Stomach (tissue), 9 donors: ENCODE measurements around the gene RPS2. TPM values are rescaled to one million over a fixed set of nuclear protein-coding genes. Genes with fewer than 3 reads are reported as not detected.

Experiments
- DNase-seq, 2 donors: peaks; one replicate each; pipeline versions ENCODE4 v3.0.0 to v3.0.0-alpha.2; 2013 to 2019
- H3K27ac ChIP-seq, 5 donors: fragments of 200-600 bp in 4 of 5; sonication (generic) in 4 of 5; one replicate each; pipeline ENCODE4 v1.5.1; 2013 to 2019; ENCODE audit warnings: mild to moderate bottlenecking in 1 of 5, moderate library complexity in 1 of 5
- H3K27me3 ChIP-seq, 3 donors: fragments of 200-600 bp; sonication (generic); one replicate each; pipeline ENCODE4 v1.5.1; 2017 to 2019; ENCODE audit warnings: mixed run types in 1 of 3
- H3K36me3 ChIP-seq, 4 donors: fragments of 200-600 bp; sonication (generic); 1 replicate in 3 of 4; 2 replicates in 1 of 4; pipeline ENCODE4 v1.5.1; 2016 to 2019
- H3K4me1 ChIP-seq, 4 donors: fragments of 200-600 bp; sonication (generic); one replicate each; pipeline ENCODE4 v1.5.1; 2016 to 2019
- H3K4me3 ChIP-seq, 4 donors: fragments of 200-600 bp; sonication (generic) in 3 of 4; one replicate each; pipeline ENCODE4 v1.5.1; 2016 to 2019; ENCODE audit warnings: mild to moderate bottlenecking in 1 of 4
- H3K9me3 ChIP-seq, 4 donors: fragments of 200-600 bp; sonication (generic); one replicate each; pipeline ENCODE4 v1.5.1; 2016 to 2019
- EP300 ChIP-seq: sonication (generic); formaldehyde crosslinking; IDR thresholded peaks from one replicate; pipeline ENCODE4 v1.6.1; 2017; ENCODE audit warnings: antibody characterized with exemption
- POLR2A ChIP-seq, 4 donors: fragments of 450-650 bp; IDR thresholded peaks; one replicate each; pipeline ENCODE4 v1.6.1; 2016; ENCODE audit warnings: antibody characterized with exemption in 4 of 4, control low read depth in 2 of 4, mild to moderate bottlenecking in 1 of 4, moderate library complexity in 1 of 4
- POLR2AphosphoS5 ChIP-seq, 3 donors: sonication (generic); formaldehyde crosslinking; IDR thresholded peaks; one replicate each; pipeline ENCODE4 v1.6.1; 2016; ENCODE audit warnings: antibody characterized with exemption in 3 of 3
- WGBS, 5 donors: extraction: QIAGEN DNeasy Blood & Tissue Kit in 3 of 5; methylation state at CpG; one replicate each; pipeline versions ENCODE4 v1.1.5 to v1.1.7; 2013 to 2018; 5-methylcytosine and 5-hydroxymethylcytosine counted together
- intact Hi-C: fragments of 100-400 bp; cut with DNase I; formaldehyde crosslinking; loops from one replicate; pipeline ENCODE4 v1.15.1; 2023; ENCODE audit warnings: low total_unique reads
- polyA plus RNA-seq, 3 donors: library from polyadenylated mRNA; stranded (reverse); fragments of 200-250 nt; gene quantifications; one replicate each; pipeline ENCODE4 v1.2.3, GENCODE V29; 2013
- total RNA-seq, 5 donors: library from RNA; depleted of rRNA; stranded (reverse); fragments of >200 nt; gene quantifications; one replicate each; pipeline versions ENCODE4 v1.1.0 to v1.2.3, GENCODE V29; 2014 to 2016
- TF ChIP-seq, protein P1 (sequence below), 7 experiments: fragments of 450-650 bp in 4 of 7; fragments of 200-600 bp in 3 of 7; sonication (generic) in 3 of 7; IDR thresholded peaks; one replicate each; pipeline ENCODE4 v1.5.1; 2016 to 2019; ENCODE audit warnings: antibody characterized with exemption in 7 of 7, control low read depth in 2 of 7, mild to moderate bottlenecking in 1 of 7
- donor health status: healthy with polysubstance abuse.
- donor health status: Bipolar disorder and iron deficiency.
- donor health status: healthy.

The RPS2 gene
- total and polyA plus RNA-seq, 8 donors: 997 to 4,842 (median 2,511) TPM

GRCh38 chr16:2003827-2004641 lies 39.4 kb upstream of the RPS2 start:
- WGBS, 5 donors: 23 to 35% (median 26%) methylated on average over 23 to 36 of the region's 36 CpGs
- Histone ChIP-seq H3K27me3 (no peaks in the 10 kb centered on the region), H3K27ac (peak overlapping the region; percentile 32 to 64 (median 46)), H3K4me1 (peaks cover 49 to 62% (median 57%) of the 10 kb centered on the region in 4 donors), H3K9me3 (no peaks in the 10 kb centered on the region), H3K4me3 (peak overlapping the region in 2 of 4 donors; percentile 18 to 29), H3K36me3 (peaks cover 38 to 60% (median 54%) of the 10 kb centered on the region in 4 donors)
- TF ChIP-seq POLR2AphosphoS5 (IDR thresholded peaks at IDR 0.05) (peak in 1 of 3 donors; percentile 79), POLR2A (IDR thresholded peaks at IDR 0.05) (no peak), EP300 (no peak)
- TF ChIP-seq, protein P1, sequence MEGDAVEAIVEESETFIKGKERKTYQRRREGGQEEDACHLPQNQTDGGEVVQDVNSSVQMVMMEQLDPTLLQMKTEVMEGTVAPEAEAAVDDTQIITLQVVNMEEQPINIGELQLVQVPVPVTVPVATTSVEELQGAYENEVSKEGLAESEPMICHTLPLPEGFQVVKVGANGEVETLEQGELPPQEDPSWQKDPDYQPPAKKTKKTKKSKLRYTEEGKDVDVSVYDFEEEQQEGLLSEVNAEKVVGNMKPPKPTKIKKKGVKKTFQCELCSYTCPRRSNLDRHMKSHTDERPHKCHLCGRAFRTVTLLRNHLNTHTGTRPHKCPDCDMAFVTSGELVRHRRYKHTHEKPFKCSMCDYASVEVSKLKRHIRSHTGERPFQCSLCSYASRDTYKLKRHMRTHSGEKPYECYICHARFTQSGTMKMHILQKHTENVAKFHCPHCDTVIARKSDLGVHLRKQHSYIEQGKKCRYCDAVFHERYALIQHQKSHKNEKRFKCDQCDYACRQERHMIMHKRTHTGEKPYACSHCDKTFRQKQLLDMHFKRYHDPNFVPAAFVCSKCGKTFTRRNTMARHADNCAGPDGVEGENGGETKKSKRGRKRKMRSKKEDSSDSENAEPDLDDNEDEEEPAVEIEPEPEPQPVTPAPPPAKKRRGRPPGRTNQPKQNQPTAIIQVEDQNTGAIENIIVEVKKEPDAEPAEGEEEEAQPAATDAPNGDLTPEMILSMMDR (IDR thresholded peaks at IDR 0.05): peak in 5 of 7 experiments; percentile 80 to 93 (median 90)
- intact Hi-C loops: no loop called here
- peak; percentile 94 to 96 for DNase-seq

- WGBS, 5 donors: 81 to 100% (median 83%) methylated on average over 2 to 8 of the region's 8 CpGs
- Histone ChIP-seq H3K4me1 (peaks cover 45 to 55% (median 50%) of the 10 kb centered on the region in 4 donors), H3K4me3 (no peak overlapping the region), H3K9me3 (no peaks in the 10 kb centered on the region), H3K36me3 (peaks cover 45 to 67% (median 61%) of the 10 kb centered on the region in 4 donors), H3K27me3 (no peaks in the 10 kb centered on the region), H3K27ac (peak overlapping the region in 1 of 5 donors; percentile 64)
- no peak for DNase-seq
- intact Hi-C loops: no loop called here
- TF ChIP-seq POLR2A (IDR thresholded peaks at IDR 0.05) (no peak), POLR2AphosphoS5 (IDR thresholded peaks at IDR 0.05) (no peak), EP300 (no peak)
- TF ChIP-seq, protein P1 (IDR thresholded peaks at IDR 0.05): no peak
Measured at GRCh38 chr16:2003231-2003826, 38.7 kb upstream of the RPS2 start.

DNA sequence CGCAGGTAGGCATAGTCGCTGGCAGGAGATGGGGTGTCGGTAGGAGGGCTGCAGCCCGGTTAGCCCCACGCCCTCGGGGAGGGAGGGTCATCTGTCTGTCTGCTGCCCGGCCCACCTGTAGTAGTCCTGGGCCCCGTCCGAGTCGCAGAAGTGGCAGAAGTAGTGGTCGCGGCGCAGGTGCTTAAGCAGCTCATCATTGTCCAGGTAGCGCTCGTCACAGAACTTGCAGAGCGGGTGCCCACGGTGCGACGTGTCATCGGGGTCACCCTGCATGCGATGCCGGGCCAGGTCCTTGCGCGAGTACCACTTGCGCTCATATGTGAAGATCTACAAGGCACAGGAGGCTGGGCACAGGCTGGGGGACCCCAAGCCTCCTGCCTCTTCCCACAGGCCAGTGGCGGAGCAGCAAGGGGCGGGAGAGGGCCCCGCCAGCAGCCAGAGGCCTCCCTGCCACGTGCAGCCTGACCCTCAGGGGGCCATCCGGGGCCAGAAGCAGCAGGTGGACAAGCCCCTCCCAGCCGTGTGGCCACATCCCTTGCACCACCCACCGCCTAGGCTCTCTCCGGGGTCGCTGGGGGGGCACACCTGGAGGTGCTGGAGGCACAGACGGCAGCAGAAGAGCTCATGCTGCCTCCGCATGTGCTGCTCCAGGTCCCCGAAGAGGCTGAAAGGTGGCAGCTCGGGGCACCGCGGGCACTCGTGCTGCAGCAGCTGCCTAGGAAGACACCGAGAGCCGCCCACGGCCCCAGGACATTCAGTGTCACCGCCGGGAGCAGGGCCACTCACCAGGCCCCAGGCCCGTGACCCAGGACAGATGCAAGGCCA lies 38.0 kb upstream of the RPS2 start:
- Histone ChIP-seq H3K27me3 (no peaks in the 10 kb centered on the region), H3K36me3 (peaks cover 52 to 72% (median 67%) of the 10 kb centered on the region in 4 donors), H3K4me3 (no peak overlapping the region), H3K4me1 (peaks cover 38 to 48% (median 43%) of the 10 kb centered on the region in 4 donors), H3K9me3 (no peaks in the 10 kb centered on the region), H3K27ac (no peak overlapping the region)
- no peak for DNase-seq
- TF ChIP-seq EP300 (no peak), POLR2AphosphoS5 (IDR thresholded peaks at IDR 0.05) (no peak), POLR2A (IDR thresholded peaks at IDR 0.05) (no peak)
- TF ChIP-seq, protein P1 (IDR thresholded peaks at IDR 0.05): no peak
- intact Hi-C loops: no loop called here
- WGBS, 5 donors: 88 to 95% (median 94%) methylated on average over 31 to 47 of the region's 47 CpGs
